HG02610 (cell line): ENCODE results near the gene PRUNE2.
"Not testable (repeated sequence)": the region's sequence is repeated elsewhere in the genome, so short reads cannot be mapped to it uniquely, and the experiment has no call there.

Experiments used
- ATAC-seq: cut with Tn5 transposase; IDR thresholded peaks from one replicate; pipeline ENCODE4 v1.9.1; 2021; ENCODE audit warnings: mild to moderate bottlenecking, moderate library complexity; ENCODE audit not compliant: unreplicated experiment

PRUNE2 gene

DNA sequence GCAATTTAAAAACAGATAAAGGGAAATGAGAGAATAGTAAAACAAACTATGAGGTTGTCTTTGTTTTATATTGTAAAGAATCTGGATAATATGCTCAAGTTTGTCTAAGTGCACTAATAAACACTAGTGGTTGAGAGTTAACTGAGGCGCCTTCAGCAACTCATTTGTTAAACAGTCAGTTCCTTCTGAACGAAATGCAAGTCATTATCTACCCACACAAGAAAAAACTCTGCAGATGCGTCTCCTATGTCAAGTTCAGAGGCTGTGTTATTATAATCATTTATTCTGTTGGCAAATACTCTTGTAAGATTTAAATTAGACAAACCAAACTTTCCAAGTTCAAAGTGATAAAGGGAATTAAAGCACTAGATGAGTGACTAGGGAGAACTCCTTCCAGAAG is 162.0 kb downstream of the PRUNE2 start:
- ATAC-seq, result no peak

DNA sequence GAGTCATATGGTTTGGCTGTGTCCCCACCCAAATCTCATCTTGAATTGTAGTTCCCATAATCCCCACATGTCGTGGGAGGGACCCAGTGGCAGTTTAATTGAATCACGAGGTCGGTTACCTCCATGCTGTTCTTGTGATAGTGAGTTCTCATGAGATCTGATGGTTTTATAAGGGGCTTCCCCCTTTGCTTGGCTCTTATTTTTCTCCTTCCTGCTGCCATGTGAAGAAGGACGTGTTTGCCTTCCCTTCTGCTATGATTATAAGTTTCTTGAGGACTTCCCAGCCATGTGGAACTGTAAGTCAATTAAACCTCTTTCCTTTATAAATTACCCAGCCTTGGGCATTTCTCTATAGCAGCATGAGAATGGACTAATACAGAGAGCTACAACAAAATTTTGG is 163.0 kb downstream of the PRUNE2 start:
- not testable (repeated sequence) for ATAC-seq

DNA sequence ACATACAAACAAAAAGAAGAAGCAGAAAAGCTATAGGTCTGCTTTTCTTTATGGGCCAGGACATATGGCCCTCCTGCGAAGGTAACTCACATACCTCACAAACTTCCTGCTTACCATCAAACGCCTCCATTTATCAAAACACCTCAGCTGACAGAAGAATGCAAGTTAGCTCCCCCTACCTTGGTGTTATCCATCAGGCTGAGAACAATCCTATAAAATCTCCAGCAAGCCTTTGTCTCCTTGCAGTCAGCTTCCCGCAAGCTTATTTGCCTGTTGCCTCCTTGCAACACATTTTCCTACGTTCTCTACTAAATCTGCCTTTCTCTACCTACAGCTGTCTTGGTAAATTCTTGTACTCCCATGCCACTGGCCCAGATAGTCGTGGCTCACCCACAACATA is 164.4 kb downstream of the PRUNE2 start:
- ATAC-seq, result no peak

DNA sequence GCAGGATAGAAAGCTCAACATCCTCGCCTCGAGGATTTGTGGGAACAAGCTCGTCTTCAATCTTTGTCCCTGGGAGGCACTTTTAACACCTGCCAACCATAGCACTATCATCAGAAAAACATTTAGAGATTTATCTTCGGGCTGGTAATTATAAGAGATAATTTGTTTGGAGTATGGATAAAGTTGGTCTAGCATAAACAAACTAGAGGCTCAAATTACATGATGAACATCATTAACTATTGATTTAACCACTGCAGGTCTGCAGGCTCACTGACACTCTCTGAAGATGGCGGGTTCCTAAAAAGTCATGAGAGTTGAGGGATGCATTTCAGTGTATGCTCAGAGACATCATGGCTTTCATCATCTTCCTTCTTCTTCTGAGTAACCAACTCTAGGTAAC is 167.5 kb downstream of the PRUNE2 start:
- ATAC-seq, result no peak

DNA sequence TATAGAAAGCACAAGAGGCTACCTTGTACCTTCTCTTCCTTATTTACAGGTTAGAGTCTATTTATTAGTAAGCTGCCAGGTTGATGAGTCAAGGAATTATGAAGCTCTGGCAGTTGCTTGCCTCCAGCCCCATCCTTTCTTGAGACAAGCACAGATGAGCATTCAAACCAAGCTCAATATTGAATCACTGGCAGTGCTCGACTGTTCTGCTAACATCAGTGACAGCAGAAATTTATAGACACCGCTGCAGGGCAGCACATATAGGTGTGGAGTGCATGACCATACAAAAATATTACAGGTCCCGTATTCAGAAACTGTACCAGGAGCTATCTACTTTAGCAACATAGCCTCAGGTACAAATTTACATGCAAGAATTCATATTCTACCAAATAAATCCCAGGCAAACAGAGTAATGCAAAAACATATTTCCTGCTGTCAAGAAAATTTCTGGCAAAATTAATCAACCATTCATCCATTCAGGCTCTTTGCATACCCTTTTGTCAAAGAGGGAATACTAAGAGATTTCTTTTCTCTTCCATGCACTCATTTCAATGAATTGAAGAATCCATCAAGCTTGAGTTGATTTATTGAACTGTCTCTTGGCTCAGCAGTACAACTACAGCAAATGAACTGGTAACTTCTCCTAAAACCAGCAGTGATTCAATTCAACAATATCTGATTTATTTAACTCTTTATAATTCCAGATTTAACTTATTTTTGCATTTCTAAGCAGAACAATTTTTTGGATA is 168.6 kb downstream of the PRUNE2 start:
- no peak for ATAC-seq

DNA sequence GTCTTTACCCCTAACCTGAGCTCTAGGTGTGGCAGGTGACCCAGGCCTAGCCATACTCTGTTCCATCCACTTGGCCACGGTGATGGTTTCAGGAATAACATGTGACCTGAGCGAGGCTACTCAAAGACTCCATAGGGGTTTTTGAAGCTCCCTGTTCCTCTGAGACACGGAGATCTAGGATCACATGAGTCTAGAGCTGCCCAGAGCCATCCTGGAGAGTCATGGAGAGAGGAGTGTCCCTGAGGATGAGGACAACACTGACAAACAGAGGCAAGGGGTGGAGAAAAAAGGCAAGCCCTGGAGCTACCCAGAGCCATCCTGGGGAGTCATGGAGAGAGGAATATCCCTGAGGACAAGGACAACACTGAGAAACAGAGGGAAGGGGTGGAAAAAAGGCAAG is 171.2 kb downstream of the PRUNE2 start:
- no peak for ATAC-seq

DNA sequence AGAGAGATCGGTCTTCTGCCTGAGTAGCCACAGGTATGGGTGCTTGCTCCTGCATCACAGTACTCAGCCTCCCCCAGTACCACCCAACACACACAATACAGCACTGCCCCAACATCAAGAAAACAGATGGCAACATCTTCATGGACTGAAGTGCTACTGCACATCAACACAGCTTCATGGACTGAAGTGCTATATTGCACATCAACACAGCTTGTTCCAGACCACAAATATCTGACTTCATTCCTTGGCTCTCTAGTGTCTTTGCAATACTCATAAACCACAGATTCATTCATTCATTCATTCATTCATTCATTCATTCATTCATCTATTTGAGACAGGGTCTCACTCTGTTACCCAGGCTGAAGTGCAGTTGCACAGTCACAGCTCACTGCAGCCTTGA is 172.8 kb downstream of the PRUNE2 start:
- no peak for ATAC-seq

DNA sequence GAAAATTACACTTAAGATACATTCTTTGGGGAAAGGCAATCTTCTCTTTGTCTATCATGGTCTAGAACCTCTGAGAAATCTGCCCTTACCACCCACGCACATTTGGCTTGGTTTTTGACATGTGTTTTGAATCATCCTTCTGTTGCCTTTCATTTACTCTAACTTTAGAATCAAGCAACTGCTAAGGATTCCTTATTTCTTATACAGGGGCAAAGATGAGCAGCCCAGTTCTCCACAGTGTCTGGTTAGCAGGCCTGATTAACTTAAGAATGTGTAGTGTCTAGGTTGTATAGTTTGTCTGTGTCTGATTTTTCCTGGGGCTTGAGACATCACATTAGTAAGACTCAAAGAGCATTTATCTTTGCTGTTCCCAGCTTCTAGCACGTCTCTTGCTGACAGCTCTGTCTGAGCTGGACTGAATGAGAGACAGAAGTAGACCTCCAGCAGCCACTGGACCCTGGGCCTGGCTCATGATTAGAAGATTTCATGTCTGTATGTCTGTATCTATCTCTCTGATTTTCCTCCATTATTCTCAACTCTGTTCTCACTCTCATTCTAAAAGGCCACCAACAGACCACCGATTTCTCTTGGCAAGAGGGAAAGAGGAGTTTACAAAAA is 173.5 kb downstream of the PRUNE2 start:
- ATAC-seq, result no peak

DNA sequence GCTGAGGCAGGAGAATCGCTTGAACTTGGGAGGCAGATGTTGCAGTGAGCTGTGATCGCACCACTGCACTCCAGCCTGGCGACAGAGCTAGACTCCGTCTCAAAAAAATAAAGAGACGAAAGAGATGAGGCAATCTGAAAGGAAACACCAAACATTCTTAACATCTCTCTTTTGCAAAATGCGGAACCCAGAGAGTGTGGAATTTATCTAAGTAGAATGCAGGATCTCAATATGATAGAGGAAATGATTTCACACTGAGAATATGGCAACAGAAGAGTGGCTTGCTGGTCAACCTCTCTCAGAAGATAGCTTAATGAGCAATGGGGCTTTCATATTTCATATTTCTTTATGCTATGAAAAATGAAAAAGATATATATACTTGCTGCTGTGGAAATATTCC is 175.1 kb downstream of the PRUNE2 start:
- ATAC-seq, result no peak

DNA sequence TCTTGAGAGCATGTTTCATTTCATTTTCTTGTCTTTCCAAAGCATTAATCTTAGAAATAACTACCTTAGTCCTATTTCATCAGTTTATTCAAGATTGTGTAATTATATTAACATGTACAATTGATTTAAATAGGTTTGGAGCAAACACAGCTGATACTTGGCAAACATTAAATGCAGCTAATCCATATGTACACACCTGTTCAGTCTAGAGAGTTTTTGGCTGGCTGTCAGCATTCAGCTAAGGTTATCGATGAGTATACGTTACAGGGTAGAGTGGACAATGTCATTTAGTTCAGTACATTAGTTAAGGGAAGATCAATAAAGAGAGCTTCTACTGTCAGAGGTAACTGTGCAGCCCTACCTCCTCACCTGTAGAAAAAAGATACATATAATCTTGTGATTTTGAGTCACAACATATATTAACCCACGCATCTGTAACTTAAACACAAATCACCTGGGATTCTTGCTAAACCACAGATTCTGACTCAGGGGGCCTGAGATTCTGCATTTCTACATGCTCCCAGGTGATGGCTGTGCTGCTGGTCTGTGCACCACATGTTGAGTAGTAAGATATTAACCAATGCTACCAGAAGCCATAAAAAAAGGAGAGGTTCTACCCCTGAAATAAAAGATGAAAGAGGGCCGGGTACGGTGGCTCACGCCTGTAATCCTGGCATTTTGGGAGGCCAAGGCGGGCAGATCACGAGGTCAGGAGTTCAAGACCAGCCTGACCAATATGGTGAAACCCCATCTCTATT is 175.8 kb downstream of the PRUNE2 start:
- no peak for ATAC-seq

DNA sequence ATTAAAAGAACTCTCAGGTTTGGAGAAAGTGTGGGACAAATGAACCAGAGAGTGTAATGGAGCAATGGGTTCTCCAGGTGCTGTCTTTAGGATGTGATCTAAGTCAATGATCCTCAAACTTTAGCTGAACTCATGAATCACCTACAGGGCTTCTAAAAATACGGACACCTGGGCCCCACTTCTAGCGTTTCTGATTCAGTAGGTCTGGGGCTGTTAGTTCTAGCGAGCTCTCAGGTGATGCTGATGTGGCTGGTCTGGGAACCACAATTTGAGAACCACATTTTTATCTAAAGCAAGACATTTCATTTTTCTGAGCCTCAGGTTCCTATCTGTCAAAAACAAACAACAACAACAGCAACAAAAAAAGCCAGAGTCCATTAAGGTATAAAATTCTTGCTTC is 176.8 kb downstream of the PRUNE2 start:
- ATAC-seq, result no peak

DNA sequence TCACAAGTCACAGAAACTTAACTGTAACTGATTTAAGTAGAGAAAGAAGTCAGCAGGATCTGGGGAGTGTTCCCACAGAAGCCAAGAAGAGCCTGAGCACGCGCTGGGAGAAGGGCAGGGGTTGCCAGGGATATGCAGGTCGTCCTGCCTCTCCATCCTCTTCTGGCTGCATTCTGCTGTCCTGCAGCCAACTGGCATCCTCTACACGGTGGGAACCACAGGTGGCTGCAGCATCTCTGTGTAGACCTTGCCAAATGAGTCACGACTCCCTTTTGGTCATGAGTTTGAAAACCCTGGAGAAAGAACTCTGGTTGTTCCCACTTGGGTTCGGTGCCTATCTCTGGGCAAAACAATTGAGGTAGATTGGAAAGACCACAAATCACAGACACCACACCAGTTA is 180.0 kb downstream of the PRUNE2 start:
- no peak for ATAC-seq

DNA sequence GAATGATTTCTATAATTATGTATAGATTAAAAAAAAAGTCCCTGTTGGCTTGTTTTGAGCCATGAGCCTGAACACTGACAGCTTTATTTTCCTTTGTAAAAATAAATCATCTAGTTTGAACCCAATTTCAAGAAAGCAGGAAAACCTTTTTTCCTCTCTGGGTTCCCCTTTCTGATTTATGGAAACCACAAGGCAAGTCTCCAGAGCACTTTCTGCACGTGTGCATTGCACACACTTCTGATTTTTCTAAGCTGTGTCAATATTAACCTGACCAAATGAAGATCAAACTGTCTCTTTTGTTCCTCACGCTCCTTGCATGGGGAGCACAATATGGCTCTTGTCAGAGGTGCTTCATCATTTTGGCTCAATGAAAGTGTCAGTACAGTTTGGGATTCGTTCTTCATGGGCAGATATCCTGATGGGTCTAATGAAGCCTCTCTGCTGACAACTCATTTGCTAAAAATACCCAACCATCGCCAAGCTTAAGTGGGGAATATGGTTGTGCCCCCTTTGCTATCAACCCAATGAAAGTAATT is 180.8 kb downstream of the PRUNE2 start:
- no peak for ATAC-seq

DNA sequence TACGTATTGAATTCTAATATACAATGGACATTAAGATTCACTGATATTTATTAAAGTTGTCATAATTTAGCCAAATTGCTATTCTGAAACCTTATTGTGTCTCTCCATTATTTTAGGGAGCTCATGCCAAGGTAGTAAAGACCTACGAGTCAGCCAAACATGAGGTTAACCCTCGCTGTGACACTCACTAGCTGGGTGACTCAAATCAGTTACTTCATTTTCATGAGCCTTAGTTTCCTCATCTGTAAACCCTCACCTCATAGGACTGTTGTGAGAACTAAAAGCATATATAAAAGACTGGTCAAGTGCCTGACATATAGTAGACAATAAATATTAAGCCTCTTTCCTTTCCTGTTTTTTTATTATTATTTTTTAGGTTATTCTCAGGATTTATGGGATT is 185.7 kb downstream of the PRUNE2 start:
- ATAC-seq, result no peak

DNA sequence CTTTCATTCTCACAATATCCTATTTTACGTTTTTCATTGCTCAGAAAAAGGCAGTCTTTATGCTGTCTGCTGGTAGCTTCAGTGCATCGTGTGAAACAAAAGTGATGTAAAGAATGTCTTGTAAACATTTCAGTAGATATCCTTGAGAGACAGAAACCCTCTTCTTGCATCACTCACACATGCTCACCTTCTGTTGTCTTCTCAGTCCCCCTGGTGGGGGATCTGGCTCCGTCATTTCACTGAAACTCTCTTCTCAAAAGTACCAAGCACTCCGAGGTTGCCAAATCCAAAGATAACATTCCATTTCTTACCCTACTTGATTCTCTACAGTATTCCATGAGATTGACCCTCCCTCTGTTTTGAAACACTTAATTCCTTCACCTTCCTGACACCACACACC is 187.7 kb downstream of the PRUNE2 start:
- ATAC-seq, result no peak

DNA sequence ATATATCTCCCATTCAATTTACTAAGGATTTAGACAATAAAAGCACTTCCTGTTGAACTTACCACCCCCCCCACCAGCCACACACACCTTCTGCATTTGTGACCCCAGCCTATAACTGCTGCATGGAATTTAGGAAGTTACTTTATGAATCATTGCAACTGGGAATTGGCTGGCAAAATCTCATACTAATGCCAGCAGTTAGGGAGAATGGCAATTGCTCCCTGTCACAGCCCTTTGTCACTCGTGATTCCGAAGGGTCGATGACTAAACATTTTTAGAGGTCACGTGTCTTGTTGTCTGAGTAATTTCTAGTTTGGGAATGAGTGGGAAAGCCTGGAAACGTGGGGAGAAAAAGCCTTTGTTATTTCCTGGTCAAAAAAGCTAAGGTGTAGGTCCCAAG is 188.3 kb downstream of the PRUNE2 start:
- ATAC-seq, result no peak

DNA sequence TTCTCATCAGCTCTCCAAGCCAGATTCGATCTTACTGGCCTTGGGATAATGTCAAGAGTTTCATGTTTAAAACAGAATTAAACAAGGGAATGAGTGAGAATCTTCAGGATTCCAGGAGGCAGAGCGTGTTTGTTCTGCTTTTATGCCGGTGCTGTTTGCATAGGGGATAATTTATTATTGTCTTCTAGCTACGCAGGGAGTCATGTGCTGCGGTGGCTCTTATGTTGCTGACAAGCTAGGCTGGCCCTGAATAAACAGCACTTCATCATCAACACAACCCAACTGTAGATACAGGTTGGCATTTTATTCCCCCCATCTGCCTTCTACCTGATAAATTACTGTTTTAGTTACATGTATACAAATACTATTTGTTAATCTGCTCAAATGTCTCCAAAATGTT is 188.7 kb downstream of the PRUNE2 start:
- no peak for ATAC-seq

DNA sequence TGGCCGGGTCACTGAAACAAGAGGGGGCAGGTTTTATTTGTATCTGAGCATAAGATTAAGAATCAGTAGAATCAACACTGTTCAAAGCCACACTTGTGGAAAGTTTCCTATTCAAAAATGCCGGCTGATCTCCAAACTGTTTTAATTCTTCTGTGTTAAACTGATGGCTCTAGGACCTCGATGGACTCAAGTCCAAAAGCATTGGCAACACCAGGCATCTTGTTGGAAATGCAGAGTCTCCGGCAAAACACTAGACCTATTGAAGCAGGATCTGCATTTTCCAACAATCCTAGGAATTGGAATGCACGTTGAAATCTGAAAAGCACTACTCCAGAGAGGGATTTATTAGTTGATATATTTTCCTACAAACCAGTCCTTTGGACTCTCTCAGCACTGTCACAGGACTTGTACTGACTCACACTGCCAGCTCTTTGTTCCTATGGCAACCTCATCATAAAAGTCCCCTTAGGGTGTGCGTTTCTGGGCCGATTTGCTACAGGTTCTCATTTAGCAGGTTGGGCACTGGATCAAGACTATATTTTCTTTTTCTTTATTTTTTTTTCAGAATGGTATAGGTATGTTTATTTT is 189.7 kb downstream of the PRUNE2 start:
- no peak for ATAC-seq

DNA sequence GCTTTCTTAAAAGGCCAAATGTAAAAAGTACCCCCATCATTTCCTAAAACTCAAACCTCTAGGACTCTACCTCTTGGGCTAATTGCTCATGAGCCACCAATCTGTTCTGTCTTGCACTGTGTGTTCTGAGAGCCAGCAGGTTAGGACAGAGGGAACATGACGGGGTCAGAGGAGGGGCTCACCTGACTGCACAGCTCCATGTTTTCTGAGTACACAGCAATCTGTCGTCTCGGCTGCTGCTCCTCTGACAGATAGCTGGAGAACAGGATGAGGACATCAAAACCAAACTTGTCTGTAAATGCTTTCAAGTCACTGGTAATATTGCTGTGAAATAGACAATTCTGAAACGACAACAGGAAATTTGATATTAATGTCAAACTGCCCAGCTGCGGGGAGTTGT is 192.5 kb downstream of the PRUNE2 start:
- no peak for ATAC-seq

DNA sequence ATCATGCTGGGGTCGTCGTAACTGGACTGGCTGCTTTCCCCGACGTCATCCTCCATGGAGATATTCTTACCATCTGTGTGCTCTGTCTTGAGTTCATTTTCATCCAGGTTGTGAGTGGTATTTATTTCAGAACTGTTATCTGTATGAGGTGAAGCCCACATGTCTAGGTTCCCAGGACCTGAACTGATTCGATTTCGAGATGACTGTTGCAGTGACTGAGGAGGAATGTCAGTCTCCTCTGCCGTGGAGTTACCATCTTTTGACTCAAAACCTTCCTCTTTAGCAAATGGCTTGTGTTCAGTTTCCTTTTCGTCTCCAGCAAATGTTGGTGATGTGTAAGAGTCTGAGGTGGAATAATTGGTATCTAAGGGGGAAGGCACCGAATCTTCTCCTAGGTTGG is 196.9 kb downstream of the PRUNE2 start:
- ATAC-seq, result peak; percentile 36

DNA sequence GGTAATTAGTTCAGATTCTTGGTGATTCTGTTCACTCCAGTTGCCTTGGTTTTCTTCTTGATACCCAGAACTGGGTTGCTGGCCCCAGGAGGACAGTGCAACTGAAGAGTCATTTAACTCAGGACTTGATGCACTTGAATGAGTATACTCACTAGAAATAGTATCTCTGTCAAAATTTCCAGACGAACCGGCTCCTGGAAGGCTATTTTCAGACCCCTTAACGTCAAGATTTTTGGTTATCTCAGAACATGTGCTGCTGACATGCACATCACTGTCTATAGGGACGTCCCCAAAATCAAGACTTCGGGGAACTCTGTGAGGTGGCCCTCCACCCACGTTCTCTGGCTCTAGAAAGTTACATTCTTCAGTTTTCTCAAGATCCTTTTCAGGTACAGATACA is 198.4 kb downstream of the PRUNE2 start:
- ATAC-seq, result peak; percentile 63
